Epithelial cell of esophagus (primary cell): ENCODE results near the gene KLF13.

Experiments
- DNase-seq: peaks from one replicate; pipeline ENCODE4 v3.0.0; 2010; ENCODE audit warnings: low read depth
- H3K4me3 ChIP-seq: 2 replicates; pipeline ENCODE4 v1.5.1; 2011; ENCODE audit warnings: mild to moderate bottlenecking, low read length, control low read depth
- TF ChIP-seq, protein P1 (sequence below): IDR thresholded peaks from 2 replicates; pipeline ENCODE4 v1.5.1; 2011; ENCODE audit warnings: low read depth, mild to moderate bottlenecking, low read length, control low read depth, inconsistent platforms; ENCODE audit not compliant: insufficient read depth; ENCODE audit errors: missing control alignments

Gene KLF13

DNA sequence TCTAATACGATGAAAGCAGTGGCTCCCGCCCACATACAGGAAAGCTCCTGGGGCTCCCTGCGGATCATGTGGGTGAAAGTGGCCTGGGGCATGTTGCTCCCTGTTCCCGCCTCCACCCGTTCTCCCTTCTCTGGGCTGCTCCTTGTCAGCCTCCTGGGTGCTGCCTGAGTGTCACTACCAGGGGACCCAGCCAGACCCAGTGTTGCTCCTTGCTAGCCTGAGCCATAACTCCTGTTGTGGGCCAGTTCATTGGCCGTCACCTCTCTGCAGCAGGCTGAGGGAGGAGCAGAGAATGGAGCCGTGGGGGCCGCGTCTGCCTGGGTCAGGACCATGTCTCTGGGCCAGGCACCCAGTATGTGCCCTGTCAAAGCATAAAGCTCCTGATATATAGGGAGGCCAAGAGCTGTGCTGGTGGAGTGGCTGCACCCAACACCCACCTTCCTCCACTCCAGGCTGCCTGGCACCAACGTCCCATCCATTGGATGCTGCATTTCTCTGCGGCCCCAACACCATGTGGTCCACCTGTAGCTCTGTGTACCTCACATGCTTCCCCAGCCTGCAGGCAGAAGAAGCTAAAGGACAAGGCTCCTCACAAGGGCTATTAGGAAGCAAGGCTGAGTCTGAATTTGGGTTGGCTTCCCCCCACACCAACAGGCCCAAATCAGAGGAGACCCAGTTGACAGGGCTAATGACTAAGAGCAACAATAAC lies 40.5 kb downstream of the KLF13 start:
- no peak for DNase-seq
- TF ChIP-seq, protein P1, sequence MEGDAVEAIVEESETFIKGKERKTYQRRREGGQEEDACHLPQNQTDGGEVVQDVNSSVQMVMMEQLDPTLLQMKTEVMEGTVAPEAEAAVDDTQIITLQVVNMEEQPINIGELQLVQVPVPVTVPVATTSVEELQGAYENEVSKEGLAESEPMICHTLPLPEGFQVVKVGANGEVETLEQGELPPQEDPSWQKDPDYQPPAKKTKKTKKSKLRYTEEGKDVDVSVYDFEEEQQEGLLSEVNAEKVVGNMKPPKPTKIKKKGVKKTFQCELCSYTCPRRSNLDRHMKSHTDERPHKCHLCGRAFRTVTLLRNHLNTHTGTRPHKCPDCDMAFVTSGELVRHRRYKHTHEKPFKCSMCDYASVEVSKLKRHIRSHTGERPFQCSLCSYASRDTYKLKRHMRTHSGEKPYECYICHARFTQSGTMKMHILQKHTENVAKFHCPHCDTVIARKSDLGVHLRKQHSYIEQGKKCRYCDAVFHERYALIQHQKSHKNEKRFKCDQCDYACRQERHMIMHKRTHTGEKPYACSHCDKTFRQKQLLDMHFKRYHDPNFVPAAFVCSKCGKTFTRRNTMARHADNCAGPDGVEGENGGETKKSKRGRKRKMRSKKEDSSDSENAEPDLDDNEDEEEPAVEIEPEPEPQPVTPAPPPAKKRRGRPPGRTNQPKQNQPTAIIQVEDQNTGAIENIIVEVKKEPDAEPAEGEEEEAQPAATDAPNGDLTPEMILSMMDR, result no peak
- H3K4me3 ChIP-seq, result no peak overlapping the region

- H3K4me3 ChIP-seq, result no peak overlapping the region
- TF ChIP-seq, protein P1, result no peak
- DNase-seq, result no peak
Observed at GRCh38 chr15:31367730-31368344, 41.2 kb downstream of the KLF13 start.

GRCh38 chr15:31369727-31370126 lies 43.1 kb downstream of the KLF13 start:
- no peak for DNase-seq
- TF ChIP-seq, protein P1, result no peak
- no peak overlapping the region for H3K4me3 ChIP-seq

DNA sequence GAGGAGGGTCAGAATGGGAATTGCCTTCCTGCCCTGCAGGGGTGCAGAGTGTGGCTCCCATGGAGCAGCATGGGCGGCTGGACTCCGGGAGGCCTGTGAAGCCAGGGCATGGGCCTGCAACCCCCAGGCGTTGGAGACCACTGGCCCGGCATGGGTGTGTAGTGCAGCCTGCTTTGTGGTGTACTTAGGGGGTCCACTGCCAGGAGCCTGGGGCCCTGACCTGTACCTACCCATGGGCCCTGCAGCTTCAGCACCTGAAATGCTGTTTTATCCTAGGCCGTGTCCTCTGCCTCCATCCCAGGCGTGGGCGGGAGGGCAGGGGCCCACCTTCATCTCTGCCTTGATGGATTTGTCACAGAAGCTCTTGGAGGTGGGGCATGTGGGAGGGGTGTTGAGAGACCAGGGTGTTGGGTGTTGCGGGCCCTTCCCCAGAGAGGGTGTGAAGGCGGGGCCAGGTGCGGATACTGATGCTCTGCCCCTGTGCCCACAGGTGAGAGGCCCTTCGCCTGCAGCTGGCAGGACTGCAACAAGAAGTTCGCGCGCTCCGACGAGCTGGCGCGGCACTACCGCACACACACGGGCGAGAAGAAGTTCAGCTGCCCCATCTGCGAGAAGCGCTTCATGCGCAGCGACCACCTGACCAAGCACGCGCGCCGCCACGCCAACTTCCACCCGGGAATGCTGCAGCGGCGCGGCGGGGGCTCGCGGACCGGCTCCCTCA lies 45.0 kb downstream of the KLF13 start:
- no peak overlapping the region for H3K4me3 ChIP-seq
- no peak for DNase-seq
- TF ChIP-seq, protein P1, result no peak

DNA sequence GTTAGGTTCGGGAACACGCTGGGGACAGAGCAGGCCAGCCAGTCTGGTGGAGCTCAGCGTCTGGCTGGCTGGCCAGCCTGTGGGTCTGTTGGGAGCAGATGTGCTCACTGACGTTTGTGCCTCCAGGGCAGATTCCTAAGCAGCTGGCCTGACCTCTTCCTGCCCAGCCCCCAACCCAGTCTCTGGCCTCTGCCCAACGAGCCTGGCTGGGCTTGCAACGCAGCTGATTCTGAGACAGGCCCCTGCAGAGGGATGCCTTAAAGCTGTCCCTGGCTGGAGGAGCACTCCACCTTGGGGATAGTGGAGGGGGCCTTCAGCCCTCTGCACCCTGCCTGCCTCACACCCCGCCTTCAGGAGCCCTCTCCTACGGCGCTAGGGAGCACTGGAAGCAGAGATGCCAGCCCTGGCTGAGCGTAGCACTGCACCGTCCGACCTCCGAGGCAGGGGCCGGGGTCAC lies 46.0 kb downstream of the KLF13 start:
- TF ChIP-seq, protein P1, result no peak
- peak; percentile 83 for DNase-seq
- H3K4me3 ChIP-seq, result no peak overlapping the region

- TF ChIP-seq, protein P1, result no peak
- DNase-seq, result no peak
- no peak overlapping the region for H3K4me3 ChIP-seq
Observed at GRCh38 chr15:31373096-31373865, 46.6 kb downstream of the KLF13 start.
